GM12878 (cell line): ENCODE data around the gene ZSCAN26. TPM values are rescaled to one million over a fixed set of nuclear protein-coding genes. Genes with fewer than 3 reads are reported as not detected.

Experiments used
- ATAC-seq: fragments of 200-7000 bp; cut with Tn5 transposase; 3 replicates; pipeline ENCODE4 v1.9.1; 2020; ENCODE audit warnings: mild to moderate bottlenecking, moderate library complexity
- BruUV-seq: library from RNA; stranded (reverse); fragments of 400-500 nt; replicated peaks from 2 replicates; lab custom pipeline; 2021; lab: Mats Ljungman, UMichigan
- CTCF ChIA-PET: fragments of 300-600 bp; sonication (Branson Sonifier 250); formaldehyde crosslinking; extraction: SDS; loops from one replicate; lab custom pipeline; 2021; ENCODE audit warnings: inconsistent platforms; lab: Yijun Ruan, JAX
- POLR2A ChIA-PET: fragments of 350-600 bp; formaldehyde crosslinking; extraction: SDS; loops from one replicate; lab custom pipeline; 2021; ENCODE audit warnings: inconsistent platforms; lab: Charles Lee
- RAD21 ChIA-PET: fragments of 300-600 bp; sonication (Branson Sonifier 250); formaldehyde crosslinking; loops from one replicate; lab custom pipeline; 2023; ENCODE audit warnings: antibody characterized with exemption; ENCODE audit not compliant: unreplicated experiment; lab: Charles Lee
- SMC1A ChIA-PET: fragments of 300-600 bp; sonication (Branson Sonifier 250); formaldehyde crosslinking; loops from one replicate; lab custom pipeline; 2023; ENCODE audit not compliant: unreplicated experiment, uncharacterized antibody; lab: Charles Lee
- DNase-seq: peaks from one replicate; pipeline ENCODE4 v3.0.0-alpha.2; 2011; ENCODE audit warnings: low read depth, low spot score
- FAIRE-seq: peaks from 3 replicates; lab custom pipeline; 2011; peaks lifted over from hg19 to GRCh38; lab: Jason Lieb, UNC
- H2AFZ ChIP-seq: 2 replicates; pipeline ENCODE4 v1.6.0; 2011; ENCODE audit warnings: low read depth, low read length, control low read depth; ENCODE audit not compliant: control insufficient read depth
- H3K27ac ChIP-seq: 2 replicates; pipeline ENCODE4 v1.5.1; 2011; ENCODE audit warnings: control low read depth; ENCODE audit not compliant: control insufficient read depth, insufficient read depth
- H3K27me3 ChIP-seq, 2 experiments: replicated peaks in 1 of 2; 2 replicates each; pipeline versions ENCODE4 v1.6.0 to v1.6.1; 2011; ENCODE audit warnings: low read length in 1 of 2; ENCODE audit not compliant: control insufficient read depth in 2 of 2, insufficient read depth in 2 of 2
- H3K36me3 ChIP-seq, 2 experiments: 2 replicates each; pipeline ENCODE4 v1.5.1; 2011; ENCODE audit warnings: low read length in 1 of 2; ENCODE audit not compliant: control insufficient read depth in 2 of 2, insufficient read depth in 2 of 2
- H3K4me1 ChIP-seq: 2 replicates; pipeline ENCODE4 v1.6.1; 2011; ENCODE audit warnings: mild to moderate bottlenecking, low read length, moderate library complexity, mixed read lengths; ENCODE audit not compliant: control insufficient read depth, insufficient read depth
- H3K4me2 ChIP-seq: 2 replicates; pipeline ENCODE4 v1.6.0; 2011; ENCODE audit warnings: control low read depth; ENCODE audit not compliant: control insufficient read depth, insufficient read depth
- H3K4me3 ChIP-seq: fragments of 200-600 bp; sonication (generic); 2 replicates; pipeline ENCODE4 v1.5.1; 2016
- H3K79me2 ChIP-seq: 2 replicates; pipeline ENCODE4 v1.6.0; 2011; ENCODE audit warnings: low read length; ENCODE audit not compliant: control insufficient read depth, insufficient read depth
- H3K9ac ChIP-seq: 2 replicates; pipeline ENCODE4 v1.8.0; 2011; ENCODE audit warnings: low read length, control low read depth, mixed read lengths; ENCODE audit not compliant: control insufficient read depth, insufficient read depth
- H3K9me3 ChIP-seq: replicated peaks from 3 replicates; pipeline ENCODE4 v1.5.1; 2011; ENCODE audit warnings: mild to moderate bottlenecking, low read length; ENCODE audit not compliant: control insufficient read depth, insufficient read depth
- H4K20me1 ChIP-seq: 2 replicates; pipeline ENCODE4 v1.6.0; 2011; ENCODE audit not compliant: control insufficient read depth, insufficient read depth
- BCL11A ChIP-seq: IDR thresholded peaks from 2 replicates; pipeline ENCODE4 v1.6.1; 2011; ENCODE audit warnings: low read depth, low read length
- CEBPB ChIP-seq, 2 experiments: fragments of 150-350 bp in 1 of 2; IDR thresholded peaks; 2 replicates each; pipeline ENCODE4 v1.6.1; 2012 to 2014; ENCODE audit warnings: low read depth in 2 of 2, low read length in 2 of 2, borderline replicate concordance in 1 of 2, inconsistent platforms in 1 of 2
- E2F8 ChIP-seq: fragments of 450-650 bp; IDR thresholded peaks from 2 replicates; pipeline ENCODE4 v1.6.1; 2018; ENCODE audit warnings: mild to moderate bottlenecking, low read depth, moderate library complexity; ENCODE audit not compliant: partially characterized antibody
- ETV6 ChIP-seq, 2 experiments: fragments of 450-650 bp in 1 of 2; IDR thresholded peaks in 1 of 2; conservative IDR thresholded peaks in 1 of 2; 2 replicates each; pipeline ENCODE4 v1.6.1; 2014; ENCODE audit warnings: antibody characterized with exemption in 1 of 2, borderline replicate concordance in 1 of 2, low read depth in 1 of 2, mild to moderate bottlenecking in 1 of 2, moderate library complexity in 1 of 2
- HCFC1 ChIP-seq: fragments of 150-350 bp; IDR thresholded peaks from 2 replicates; pipeline ENCODE4 v1.6.1; 2014; ENCODE audit warnings: low read length
- MXI1 ChIP-seq: fragments of 150-350 bp; IDR thresholded peaks from 2 replicates; pipeline ENCODE4 v1.6.1; 2011; ENCODE audit warnings: low read depth, mild to moderate bottlenecking, inconsistent platforms, low read length, improper control_type of control experiment
- NFIC ChIP-seq: IDR thresholded peaks from 2 replicates; pipeline ENCODE4 v1.6.1; 2012; ENCODE audit warnings: low read depth, mild to moderate bottlenecking, inconsistent platforms, low read length, moderate library complexity
- NR2F1 ChIP-seq: fragments of 450-650 bp; conservative IDR thresholded peaks from 2 replicates; pipeline ENCODE4 v1.6.1; 2017; ENCODE audit warnings: mild to moderate bottlenecking
- POLR2A ChIP-seq: IDR thresholded peaks from 2 replicates; pipeline ENCODE4 v1.6.1; 2011; ENCODE audit warnings: low read depth, mild to moderate bottlenecking, low read length
- RUNX3 ChIP-seq: IDR thresholded peaks from 2 replicates; pipeline ENCODE4 v1.6.1; 2012; ENCODE audit warnings: low read length, inconsistent platforms
- USF1 ChIP-seq: IDR thresholded peaks from 2 replicates; pipeline ENCODE4 v1.6.1; 2011; ENCODE audit warnings: borderline replicate concordance, low read depth, mild to moderate bottlenecking, moderate library complexity, mixed read lengths, low read length; ENCODE audit not compliant: insufficient read depth; ENCODE audit errors: extremely low read length
- ZSCAN29 ChIP-seq: fragments of 450-650 bp; IDR thresholded peaks from 2 replicates; pipeline ENCODE4 v1.6.1; 2017; ENCODE audit warnings: mild to moderate bottlenecking, moderate library complexity
- WGBS: methylation state at CpG from one replicate; pipeline ENCODE4 v1.1.6; 2016; ENCODE audit warnings: low lambda C conversion rate; ENCODE audit not compliant: insufficient replicate concordance, insufficient coverage; ENCODE audit errors: missing lambda C conversion rate; 5-methylcytosine and 5-hydroxymethylcytosine counted together
- in situ Hi-C: fragments of 300-500 bp; cut with MboI; formaldehyde crosslinking; loops from 9 replicates; pipeline ENCODE4 v1.14.3; 2018; ENCODE audit warnings: mixed read lengths
- intact Hi-C: fragments of 100-400 bp; cut with micrococcal nuclease; formaldehyde crosslinking; loops from one replicate; pipeline ENCODE4 v1.14.2; 2022; ENCODE audit not compliant: unreplicated experiment
- polyA plus RNA-seq, 11 experiments: library from polyadenylated mRNA; depleted of rRNA in 4 of 11; unstranded in 6 of 11; stranded (reverse) in 5 of 11; fragments of >200 nt; fragmentation: Nextera tagmentation in 4 of 11; fragmentation: Illumina TruSeq in 1 of 11; extraction: Ambion mirVana in 4 of 11; extraction: Trizol in 1 of 11; gene quantifications; 1 replicate in 1 of 11; 2 replicates in 10 of 11; pipeline versions ENCODE4 v1.2.1 to v1.2.3, GENCODE V29; 2011 to 2016; ENCODE audit warnings: inconsistent platforms in 2 of 11, missing spikeins in 2 of 11, low read depth in 1 of 11
- total RNA-seq, 4 experiments: library from RNA; depleted of rRNA in 3 of 4; stranded (reverse); fragments of >200 nt in 3 of 4; fragmentation: Illumina TruSeq in 1 of 4; extraction: Trizol in 1 of 4; gene quantifications; 2 replicates each; pipeline versions ENCODE4 v1.2.1 to v1.2.3, GENCODE V29; 2013 to 2021

Gene ZSCAN26
- total and polyA plus RNA-seq, 10 of the 15 experiments (the other 5 are each of a cell fraction or from before 2014, with no cell fraction given): 4.5 to 13.3 (median 6.5) TPM

- Histone ChIP-seq H3K79me2 (no peaks in the 10 kb centered on the region), H3K4me1 (no peaks in the 10 kb centered on the region), H3K4me3 (no peak overlapping the region), H3K36me3 (peaks cover 0 to 5% of the 10 kb centered on the region in 2 experiments; a peak in 2 of 4 replicates), H3K27me3 (no peaks in the 10 kb centered on the region), H2AFZ (no peak overlapping the region), H3K4me2 (no peak overlapping the region), H3K9me3 (no peaks in the 10 kb centered on the region; the same call in 2 of the 3 replicates), H3K27ac (no peak overlapping the region), H4K20me1 (no peaks in the 10 kb centered on the region), H3K9ac (no peak overlapping the region)
- 100% methylated on average over 1 of the region's 1 CpG for WGBS
- in situ Hi-C loops: no loop called here
- ChIA-PET RAD21 (interaction anchor here (1.4 kb wide), 1 partner anchor 27 kb away, joined by 4 read pairs; the partner anchor contains the start of gene ZSCAN26), POLR2A (no interaction called here), CTCF (interaction anchor here (1.5 kb wide), 1 partner anchor 116 kb away, joined by 4 read pairs; no protein-coding TSS in a partner anchor), SMC1A (interaction anchor here (0.6 to 1.1 kb wide), 3 partner anchors 11 to 143 kb away, joined by 3 to 4 read pairs (median 3); no protein-coding TSS in a partner anchor)
- no TSS peak for BruUV-seq
- FAIRE-seq: no peak
- peak; percentile 43; the same call in 2 of the 3 replicates for ATAC-seq
- TF ChIP-seq ZSCAN29 (no peak), NFIC (no peak)
- TF ChIP-seq, all 136 proteins: peak for 0
- intact Hi-C loops: no loop called here
- DNase-seq: no peak
These were observed 26.5 kb upstream of the ZSCAN26 start for GRCh38 chr6:28240471-28240870.

- 94% methylated on average over 3 of the region's 3 CpGs for WGBS
- intact Hi-C loops (no loop called here), in situ Hi-C loops (no loop called here)
- no peak for FAIRE-seq
- no peaks in the 10 kb centered on the region for H3K9me3 ChIP-seq
- H2AFZ ChIP-seq: no peak overlapping the region
- ChIA-PET SMC1A (interaction anchor here (1.0 to 1.1 kb wide), 2 partner anchors 20 to 61 kb away, joined by 3 read pairs; no protein-coding TSS in a partner anchor), CTCF (no interaction called here), POLR2A (no interaction called here), RAD21 (no interaction called here)
- no peak for DNase-seq
- no peaks in the 10 kb centered on the region for H4K20me1 ChIP-seq
- no peak overlapping the region for H3K4me2 ChIP-seq
- H3K36me3 ChIP-seq: peaks cover 0 to 12% of the 10 kb centered on the region in 2 experiments; a peak in 3 of 4 replicates
- H3K27ac ChIP-seq: no peak overlapping the region
- H3K79me2 ChIP-seq: no peaks in the 10 kb centered on the region
- ATAC-seq: no peak
- H3K9ac ChIP-seq: no peak overlapping the region
- no peak overlapping the region for H3K4me3 ChIP-seq
- H3K4me1 ChIP-seq: no peaks in the 10 kb centered on the region
- no peaks in the 10 kb centered on the region for H3K27me3 ChIP-seq
- no TSS peak for BruUV-seq
- TF ChIP-seq POLR2A (no peak), MXI1 (no peak), CEBPB (IDR thresholded peaks at IDR 0.05; ENCODE audit: borderline replicate concordance in 1 of 2, low read depth in 2 of 2, low read length in 2 of 2) (no peak), RUNX3 (no peak), USF1 (no peak), BCL11A (no peak), ETV6 (conservative IDR thresholded peaks at IDR 0.05 in 1 of 2, IDR thresholded peaks at IDR 0.05 in 1 of 2; ENCODE audit: borderline replicate concordance in 1 of 2, low read depth in 1 of 2) (no peak), HCFC1 (no peak), E2F8 (no peak), NR2F1 (no peak)
These were observed 23.0 kb upstream of the ZSCAN26 start for GRCh38 chr6:28243946-28244345.
